DND-41 (cell line): Measurements from ENCODE around the gene RBM26.

ENCODE experiments used
- EZH2 ChIP-seq: IDR thresholded peaks from 3 replicates; pipeline ENCODE4 v1.6.1; 2012; ENCODE audit warnings: borderline replicate concordance, low read depth, mild to moderate bottlenecking, moderate library complexity, low read length, inconsistent platforms; ENCODE audit not compliant: severe bottlenecking
- TF ChIP-seq, protein P1 (sequence below): IDR thresholded peaks from 2 replicates; pipeline ENCODE4 v1.5.1; 2012; ENCODE audit warnings: borderline replicate concordance, low read length, moderate library complexity, mild to moderate bottlenecking; ENCODE audit not compliant: poor library complexity, severe bottlenecking; ENCODE audit errors: extremely low read depth

DNA sequence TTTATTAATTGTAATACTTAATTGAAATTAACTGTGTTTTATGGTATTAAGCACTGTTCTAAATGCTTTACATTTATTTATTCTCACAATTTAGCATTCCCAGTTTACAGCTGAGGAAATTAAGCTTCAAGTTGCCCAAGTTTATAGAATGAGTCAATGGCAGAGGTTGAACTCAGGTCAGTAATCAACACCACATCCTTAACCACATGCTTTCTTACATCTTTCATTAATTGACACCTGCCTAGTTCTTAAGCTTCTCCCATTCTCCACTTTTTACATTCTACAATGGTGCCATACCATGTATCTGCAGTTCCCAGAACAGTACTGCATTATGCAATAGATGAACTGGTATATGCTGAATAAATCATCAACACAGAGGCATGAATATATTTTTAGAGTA lies 11.7 kb upstream of the RBM26 start:
- no peak for TF ChIP-seq EZH2
- TF ChIP-seq, protein P1, sequence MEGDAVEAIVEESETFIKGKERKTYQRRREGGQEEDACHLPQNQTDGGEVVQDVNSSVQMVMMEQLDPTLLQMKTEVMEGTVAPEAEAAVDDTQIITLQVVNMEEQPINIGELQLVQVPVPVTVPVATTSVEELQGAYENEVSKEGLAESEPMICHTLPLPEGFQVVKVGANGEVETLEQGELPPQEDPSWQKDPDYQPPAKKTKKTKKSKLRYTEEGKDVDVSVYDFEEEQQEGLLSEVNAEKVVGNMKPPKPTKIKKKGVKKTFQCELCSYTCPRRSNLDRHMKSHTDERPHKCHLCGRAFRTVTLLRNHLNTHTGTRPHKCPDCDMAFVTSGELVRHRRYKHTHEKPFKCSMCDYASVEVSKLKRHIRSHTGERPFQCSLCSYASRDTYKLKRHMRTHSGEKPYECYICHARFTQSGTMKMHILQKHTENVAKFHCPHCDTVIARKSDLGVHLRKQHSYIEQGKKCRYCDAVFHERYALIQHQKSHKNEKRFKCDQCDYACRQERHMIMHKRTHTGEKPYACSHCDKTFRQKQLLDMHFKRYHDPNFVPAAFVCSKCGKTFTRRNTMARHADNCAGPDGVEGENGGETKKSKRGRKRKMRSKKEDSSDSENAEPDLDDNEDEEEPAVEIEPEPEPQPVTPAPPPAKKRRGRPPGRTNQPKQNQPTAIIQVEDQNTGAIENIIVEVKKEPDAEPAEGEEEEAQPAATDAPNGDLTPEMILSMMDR: no peak
